GM19238 (cell line): ENCODE results near the gene GGA2.
"Not testable (repeated sequence)": the region's sequence is repeated elsewhere in the genome, so short reads cannot be mapped to it uniquely, and the experiment has no call there.

Source experiments
- DNase-seq: peaks from one replicate; pipeline ENCODE4 v3.0.0; 2011; ENCODE audit warnings: low spot score; ENCODE audit not compliant: insufficient read length

Gene GGA2

DNA sequence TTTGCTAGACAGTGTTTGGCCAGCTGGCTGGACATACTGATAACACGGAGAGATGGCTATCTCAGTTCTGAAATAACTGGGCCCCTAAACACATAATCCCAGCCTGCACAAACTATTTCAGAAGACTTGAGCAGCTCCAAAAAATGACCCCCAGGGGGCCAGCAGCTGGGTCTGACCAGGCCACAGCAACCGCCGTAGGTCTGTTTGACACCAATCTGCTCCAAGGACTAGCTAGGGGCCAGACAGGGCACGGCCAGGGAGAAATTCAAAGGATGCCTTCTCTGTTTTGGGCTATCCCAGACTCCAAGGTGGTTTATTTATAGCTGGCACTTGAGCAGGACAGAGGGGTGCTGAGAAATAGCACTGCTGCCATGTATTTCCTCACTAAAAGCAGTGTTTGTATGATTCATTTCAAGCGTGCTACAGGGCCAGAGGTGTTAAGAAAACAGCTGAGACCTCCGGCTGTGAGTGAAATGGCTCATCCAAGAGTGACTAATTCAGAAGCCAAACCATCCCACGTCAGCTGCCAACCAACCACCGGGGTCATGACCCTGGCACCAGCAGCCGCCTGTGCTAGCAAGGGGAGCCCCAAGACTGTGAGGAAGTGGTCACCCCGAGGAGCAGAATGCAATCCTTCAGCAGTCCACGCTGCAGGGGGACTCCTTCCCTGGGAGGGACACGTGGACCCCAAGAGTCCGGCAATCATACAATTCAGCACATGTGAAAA lies 5.7 kb downstream of the GGA2 start:
- peak; percentile 52 for DNase-seq

DNA sequence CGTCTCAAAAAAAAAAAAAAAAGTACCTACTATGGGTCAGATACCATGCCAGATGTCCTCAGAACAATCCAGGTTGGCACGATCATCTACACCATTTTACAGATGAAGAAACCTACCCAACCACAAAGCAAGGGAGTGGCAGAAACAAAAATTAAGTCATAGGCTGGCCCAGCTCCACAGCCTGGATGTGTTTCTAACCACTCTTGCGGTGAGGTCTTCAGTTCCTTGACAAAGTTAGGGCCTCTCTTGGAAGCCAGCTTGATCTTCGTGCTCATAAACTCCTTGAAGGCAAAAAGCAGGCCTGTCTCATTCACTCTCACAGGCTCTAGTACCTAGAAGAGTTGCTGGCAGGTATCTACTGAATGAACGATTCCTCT lies 6.2 kb downstream of the GGA2 start:
- DNase-seq = no peak

GRCh38 chr16:23502466-23502865 lies 7.8 kb downstream of the GGA2 start:
- DNase-seq = no peak

GRCh38 chr16:23501291-23501690 lies 9.0 kb downstream of the GGA2 start:
- no peak for DNase-seq

GRCh38 chr16:23500862-23501225 lies 9.4 kb downstream of the GGA2 start:
- no peak for DNase-seq

- no peak for DNase-seq
Measured at GRCh38 chr16:23500212-23500861, 10.0 kb downstream of the GGA2 start.

DNA sequence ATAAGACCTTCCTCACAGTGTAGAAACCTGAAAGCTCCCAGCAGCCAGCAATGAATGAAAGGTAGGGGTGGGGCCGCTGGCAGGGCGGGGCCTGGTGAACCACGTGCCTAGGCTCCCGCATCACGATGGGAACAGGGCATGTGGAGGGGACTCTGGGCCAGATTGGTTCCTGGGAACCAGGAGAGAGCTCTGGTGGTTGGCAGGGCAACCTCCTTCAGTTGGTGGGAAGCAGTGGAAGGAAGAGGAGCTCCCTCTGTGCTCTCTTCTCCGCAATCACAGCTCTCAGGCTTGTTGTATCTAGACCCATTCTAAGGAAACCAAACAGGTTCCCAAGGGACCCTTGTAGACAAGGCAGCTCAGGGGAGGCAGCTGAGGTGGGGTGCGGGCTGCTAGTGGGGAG lies 10.5 kb downstream of the GGA2 start:
- DNase-seq = no peak

- no peak for DNase-seq
Measured at GRCh38 chr16:23498863-23499262, 11.4 kb downstream of the GGA2 start.

- no peak for DNase-seq
Measured at GRCh38 chr16:23497543-23497868, 12.8 kb downstream of the GGA2 start.

DNA sequence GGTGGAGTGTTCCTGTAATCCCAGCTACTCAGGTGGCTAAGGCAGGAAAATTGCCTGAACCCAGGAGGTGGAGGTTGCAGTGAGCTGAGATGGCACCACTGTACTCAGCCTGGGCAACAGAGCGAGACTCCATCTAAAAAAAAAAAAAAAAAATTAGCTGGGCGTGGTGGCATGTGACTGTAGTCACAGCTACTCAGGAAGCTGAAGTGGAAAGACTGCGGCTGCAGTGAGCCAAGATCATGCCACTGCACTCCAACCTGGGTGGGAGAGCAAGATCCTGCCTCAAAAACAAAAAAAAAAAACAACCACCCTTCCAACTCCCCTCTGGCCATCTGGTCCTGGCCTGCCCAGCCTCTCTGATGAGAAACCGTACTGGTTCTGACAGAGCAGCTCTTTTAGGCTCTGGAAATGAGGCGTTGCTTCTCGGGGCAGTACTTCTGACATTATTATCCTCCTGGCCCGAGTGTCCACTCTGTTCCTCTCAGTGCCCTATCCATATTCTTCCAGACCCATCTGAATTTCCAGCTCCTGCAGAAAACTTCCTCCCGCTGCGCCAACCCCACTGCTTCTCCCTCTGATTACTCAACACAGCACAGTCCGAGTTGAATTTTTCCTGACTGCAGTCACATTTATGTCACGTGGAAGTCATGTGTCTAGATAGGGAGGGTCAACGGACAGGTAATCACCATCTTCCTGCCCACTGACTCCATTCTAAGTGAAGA lies 13.3 kb downstream of the GGA2 start:
- no peak for DNase-seq

DNA sequence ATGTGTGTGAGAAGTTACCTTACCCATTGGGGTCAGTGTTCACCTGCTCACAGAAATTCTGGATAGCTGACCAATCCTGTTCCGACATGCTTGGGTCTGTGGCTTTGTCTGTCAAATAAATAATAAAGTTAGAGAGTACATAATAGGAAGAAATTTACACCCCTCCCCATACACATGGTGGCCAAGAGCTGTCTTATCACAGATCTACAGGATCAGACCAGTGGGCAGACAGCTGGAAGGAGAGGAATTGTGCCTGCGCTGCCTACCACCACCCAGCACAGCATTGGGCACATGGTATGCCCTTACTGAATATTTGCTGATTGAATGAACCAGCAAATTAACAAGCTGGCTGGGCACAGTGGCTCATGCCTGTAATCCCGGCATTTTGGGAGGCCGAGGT lies 14.6 kb downstream of the GGA2 start:
- no peak for DNase-seq

DNA sequence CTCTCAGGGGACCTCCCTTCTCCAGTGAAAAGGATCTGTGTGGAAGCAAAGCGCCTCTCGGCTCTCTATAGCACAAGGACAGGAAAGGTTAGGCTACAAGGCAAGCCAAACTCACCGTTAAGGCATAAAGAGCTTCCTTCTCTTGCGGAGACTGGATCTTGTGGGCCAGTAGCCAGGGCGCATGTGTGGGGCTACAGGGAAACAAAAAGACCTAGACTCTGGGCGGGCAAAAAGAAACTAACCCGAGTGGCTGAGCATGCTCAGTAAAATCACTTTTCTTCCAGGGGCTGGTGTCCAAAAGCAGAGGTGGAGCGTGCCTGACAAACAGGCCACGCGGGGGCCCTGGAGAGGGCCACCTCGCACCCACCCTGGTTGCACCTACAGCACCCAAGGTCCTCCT lies 16.1 kb downstream of the GGA2 start:
- DNase-seq = no peak

- no peak for DNase-seq
Measured at GRCh38 chr16:23491490-23492391, 18.6 kb downstream of the GGA2 start.

DNA sequence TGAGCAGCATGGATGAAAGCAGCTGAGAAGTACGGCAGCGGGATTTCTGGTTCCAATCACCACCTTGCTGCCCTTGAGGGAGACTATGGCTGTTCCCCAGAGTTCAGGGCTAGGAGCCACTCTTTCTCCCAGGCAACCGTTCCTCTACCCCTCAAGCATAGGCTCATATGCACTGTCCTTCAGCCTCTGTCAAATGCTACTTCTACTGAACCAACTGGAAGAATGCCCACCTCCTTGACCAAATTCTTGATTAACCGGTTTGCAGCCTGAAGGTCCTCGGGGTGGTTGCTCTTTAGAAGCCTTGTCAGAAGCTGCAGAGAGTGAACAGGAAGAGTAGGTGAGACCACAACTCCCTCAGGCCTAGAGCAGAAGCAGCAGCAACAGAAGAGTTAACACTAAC lies 23.8 kb downstream of the GGA2 start:
- no peak for DNase-seq

DNA sequence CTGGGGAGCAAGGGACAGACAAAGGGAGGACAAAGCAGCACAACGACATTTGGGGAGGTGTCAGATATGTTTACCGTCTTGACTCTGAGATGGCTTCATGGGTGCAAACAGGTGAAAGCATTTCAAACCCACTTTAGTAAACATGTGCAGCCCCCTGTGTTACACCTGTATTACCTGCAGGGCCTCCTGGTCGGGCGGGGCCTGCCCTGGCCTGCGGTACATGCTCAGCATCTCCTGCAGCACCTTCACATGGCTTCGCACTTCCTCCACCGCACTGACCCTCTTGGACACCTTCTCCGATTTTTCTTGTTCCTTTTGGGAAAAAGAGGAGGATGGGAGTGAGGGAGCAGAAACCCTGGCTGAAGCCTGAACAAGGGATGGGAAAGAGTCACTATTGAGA lies 24.5 kb downstream of the GGA2 start:
- no peak for DNase-seq

GRCh38 chr16:23485257-23485614 lies 25.1 kb downstream of the GGA2 start:
- DNase-seq = no peak

- DNase-seq = no peak
Measured at GRCh38 chr16:23484510-23485256, 25.6 kb downstream of the GGA2 start.

DNA sequence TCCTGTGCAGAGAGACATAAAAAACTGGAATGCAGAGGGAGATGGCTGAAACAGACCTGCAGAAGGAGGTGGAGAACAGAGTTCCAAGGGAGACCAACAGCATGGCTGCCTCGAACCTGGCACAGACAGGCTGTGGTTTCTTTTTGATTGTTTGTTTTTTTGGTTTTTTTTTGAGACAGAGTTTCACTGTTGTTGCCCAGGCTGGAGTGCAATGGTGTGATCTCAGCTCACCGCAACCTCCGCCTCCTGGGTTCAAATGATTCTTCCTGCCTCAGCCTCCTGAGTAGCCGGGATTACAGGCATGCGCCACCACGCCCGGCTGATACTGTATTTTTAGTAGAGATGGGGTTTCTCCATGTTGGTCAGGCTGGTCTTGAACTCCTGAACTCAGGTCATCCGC lies 26.8 kb downstream of the GGA2 start:
- DNase-seq = not testable (repeated sequence)

DNA sequence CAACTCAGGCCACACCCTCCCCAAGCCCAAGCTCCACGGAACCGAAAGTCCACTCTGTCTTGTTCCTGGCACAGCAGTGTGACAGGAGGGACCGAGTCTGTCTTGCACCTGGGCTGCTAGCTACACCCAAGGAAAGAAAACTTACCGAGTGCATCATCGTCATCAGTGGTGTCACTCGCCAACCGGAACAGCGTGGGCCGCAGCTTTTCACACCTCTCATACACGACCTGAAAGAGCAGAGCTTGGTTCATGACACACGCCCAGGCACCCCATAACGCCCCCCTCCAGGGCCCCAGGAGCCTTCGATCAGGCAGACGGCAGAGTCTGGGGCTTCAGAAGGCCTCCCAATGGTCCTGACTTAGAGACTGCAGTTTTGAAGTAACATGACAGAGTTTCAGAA lies 27.5 kb downstream of the GGA2 start:
- no peak for DNase-seq

DNA sequence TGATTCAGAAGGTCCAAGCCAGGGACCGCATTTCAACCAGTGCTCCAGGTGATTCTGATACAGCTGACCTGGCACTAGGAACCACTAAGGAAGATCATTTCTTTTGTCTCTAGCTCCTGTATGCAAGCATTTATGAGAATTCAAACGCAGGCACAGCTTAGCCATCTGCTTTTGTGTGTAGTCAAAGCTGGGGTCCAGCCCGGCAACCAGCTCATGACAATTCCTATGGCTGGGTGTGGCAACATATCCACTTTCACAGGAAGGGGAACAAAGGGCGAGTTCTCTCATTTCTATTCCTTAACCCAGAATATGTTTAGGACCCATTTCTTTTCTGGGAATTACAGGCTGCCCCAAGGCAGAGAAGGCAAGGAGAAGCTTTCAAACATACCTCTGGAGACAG lies 30.0 kb downstream of the GGA2 start:
- no peak for DNase-seq

- no peak for DNase-seq
Measured at GRCh38 chr16:23479138-23479537, 31.2 kb downstream of the GGA2 start.
